Breast epithelium (tissue), 3 donors: ENCODE data around the gene IFNL4.

Source experiments
- POLR2A ChIP-seq: fragments of 450-650 bp; IDR thresholded peaks from one replicate; pipeline ENCODE4 v1.6.1; 2016; ENCODE audit warnings: antibody characterized with exemption, mild to moderate bottlenecking, moderate library complexity
- POLR2AphosphoS5 ChIP-seq, 3 donors: sonication (generic); formaldehyde crosslinking; IDR thresholded peaks; one replicate each; pipeline ENCODE4 v1.6.1; 2017; ENCODE audit warnings: antibody characterized with exemption in 3 of 3
- TF ChIP-seq, protein P1 (sequence below), 3 donors: fragments of 450-650 bp; IDR thresholded peaks; one replicate each; pipeline ENCODE4 v1.5.1; 2016 to 2017; ENCODE audit warnings: antibody characterized with exemption in 3 of 3, mild to moderate bottlenecking in 3 of 3, moderate library complexity in 3 of 3

- TF ChIP-seq, protein P1, sequence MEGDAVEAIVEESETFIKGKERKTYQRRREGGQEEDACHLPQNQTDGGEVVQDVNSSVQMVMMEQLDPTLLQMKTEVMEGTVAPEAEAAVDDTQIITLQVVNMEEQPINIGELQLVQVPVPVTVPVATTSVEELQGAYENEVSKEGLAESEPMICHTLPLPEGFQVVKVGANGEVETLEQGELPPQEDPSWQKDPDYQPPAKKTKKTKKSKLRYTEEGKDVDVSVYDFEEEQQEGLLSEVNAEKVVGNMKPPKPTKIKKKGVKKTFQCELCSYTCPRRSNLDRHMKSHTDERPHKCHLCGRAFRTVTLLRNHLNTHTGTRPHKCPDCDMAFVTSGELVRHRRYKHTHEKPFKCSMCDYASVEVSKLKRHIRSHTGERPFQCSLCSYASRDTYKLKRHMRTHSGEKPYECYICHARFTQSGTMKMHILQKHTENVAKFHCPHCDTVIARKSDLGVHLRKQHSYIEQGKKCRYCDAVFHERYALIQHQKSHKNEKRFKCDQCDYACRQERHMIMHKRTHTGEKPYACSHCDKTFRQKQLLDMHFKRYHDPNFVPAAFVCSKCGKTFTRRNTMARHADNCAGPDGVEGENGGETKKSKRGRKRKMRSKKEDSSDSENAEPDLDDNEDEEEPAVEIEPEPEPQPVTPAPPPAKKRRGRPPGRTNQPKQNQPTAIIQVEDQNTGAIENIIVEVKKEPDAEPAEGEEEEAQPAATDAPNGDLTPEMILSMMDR (IDR thresholded peaks at IDR 0.05) = no peak
- TF ChIP-seq POLR2A (no peak), POLR2AphosphoS5 (IDR thresholded peaks at IDR 0.05) (no peak)
These were observed 24.9 kb downstream of the IFNL4 start for GRCh38 chr19:39223703-39224279.
